Right renal cortex interstitium (tissue), 3 donors: ENCODE measurements around the gene CD276. TPM values are rescaled to one million over a fixed set of nuclear protein-coding genes. Genes with fewer than 3 reads are reported as not detected.
"Not testable (repeated sequence)": the region's sequence is repeated elsewhere in the genome, so short reads cannot be mapped to it uniquely, and the experiment has no call there.

Experiments
- DNase-seq, 3 donors: peaks; one replicate each; pipeline ENCODE4 v3.0.0-alpha.2; 2013; ENCODE audit warnings: low read depth in 3 of 3, low spot score in 2 of 3
- polyA plus RNA-seq, 3 donors: library from polyadenylated mRNA; unstranded; fragments of 120-200 nt; gene quantifications; one replicate each; pipeline ENCODE4 v1.2.1, GENCODE V29; 2013; ENCODE audit not compliant: insufficient read length in 3 of 3

Gene CD276
- polyA plus RNA-seq: 100 to 1,000 TPM; 157 to 163 (median 162) TPM

GRCh38 chr15:73683777-73684580, at the start of gene CD276:
TSS of gene CD276 (plus strand) at chr15:73684383. CDS start at chr15:73699640, 15,257 bp downstream.
- DNase-seq: peak in 1 of 3 donors; percentile 46

- DNase-seq: no peak
Measured at GRCh38 chr15:73637527-73637926, 46.7 kb upstream of the CD276 start.

GRCh38 chr15:73639464-73639863, 44.7 kb upstream of the CD276 start:
- DNase-seq: not testable (repeated sequence)

GRCh38 chr15:73647259-73648013, 36.7 kb upstream of the CD276 start:
- DNase-seq: no peak

GRCh38 chr15:73648014-73648295, 36.2 kb upstream of the CD276 start:
- no peak for DNase-seq

- DNase-seq: no peak
Measured at GRCh38 chr15:73650416-73651126, 33.6 kb upstream of the CD276 start.

GRCh38 chr15:73654659-73655058, 29.5 kb upstream of the CD276 start:
- DNase-seq: no peak

- no peak for DNase-seq
Measured at GRCh38 chr15:73655724-73656123, 28.5 kb upstream of the CD276 start.

- DNase-seq: no peak
Measured at GRCh38 chr15:73658645-73659044, 25.5 kb upstream of the CD276 start.

GRCh38 chr15:73660455-73660854, 23.7 kb upstream of the CD276 start:
- DNase-seq: no peak

- no peak for DNase-seq
Measured at GRCh38 chr15:73674587-73674986, 9.6 kb upstream of the CD276 start.

- no peak for DNase-seq
Measured at GRCh38 chr15:73677146-73677607, 7.0 kb upstream of the CD276 start.

GRCh38 chr15:73677733-73678132, 6.5 kb upstream of the CD276 start:
- no peak for DNase-seq

GRCh38 chr15:73678498-73678897, 5.7 kb upstream of the CD276 start:
- no peak for DNase-seq

GRCh38 chr15:73679180-73679579, 5.0 kb upstream of the CD276 start:
- DNase-seq: no peak

GRCh38 chr15:73679964-73680363, 4.2 kb upstream of the CD276 start:
- DNase-seq: no peak

GRCh38 chr15:73680549-73680948, 3.6 kb upstream of the CD276 start:
- no peak for DNase-seq

- DNase-seq: no peak
Measured at GRCh38 chr15:73681063-73681462, 3.1 kb upstream of the CD276 start.

- DNase-seq: no peak
Measured at GRCh38 chr15:73681856-73682599, 2.2 kb upstream of the CD276 start.

- DNase-seq: no peak
Measured at GRCh38 chr15:73682600-73683090, 1.5 kb upstream of the CD276 start.
